Progenitor cell of endocrine pancreas (in vitro differentiated cells): Measurements from ENCODE around the gene EIF2S1. TPM values are rescaled to one million over a fixed set of nuclear protein-coding genes. Genes with fewer than 3 reads are reported as not detected.

Source experiments
- DNase-seq: peaks from one replicate; pipeline ENCODE4 v3.0.0; 2021; ENCODE audit warnings: low spot score; ENCODE audit not compliant: unreplicated experiment
- H3K27ac Mint-ChIP-seq: 2 replicates; pipeline ENCODE4 v1.8.0; 2021; ENCODE audit warnings: mild to moderate bottlenecking, moderate library complexity, mixed read lengths
- H3K27me3 Mint-ChIP-seq: 2 replicates; pipeline ENCODE4 v1.8.0; 2021; ENCODE audit warnings: mixed read lengths
- H3K36me3 Mint-ChIP-seq: 2 replicates; pipeline ENCODE4 v1.8.0; 2022; ENCODE audit warnings: mixed read lengths; ENCODE audit not compliant: insufficient read depth
- H3K4me1 Mint-ChIP-seq: 2 replicates; pipeline ENCODE4 v1.8.0; 2021; ENCODE audit warnings: low read depth, mixed read lengths
- H3K4me3 Mint-ChIP-seq: 2 replicates; pipeline ENCODE4 v1.8.0; 2021; ENCODE audit warnings: low read depth, mild to moderate bottlenecking, moderate library complexity, mixed read lengths
- H3K9me3 Mint-ChIP-seq: 2 replicates; pipeline ENCODE4 v1.8.0; 2021; ENCODE audit warnings: low read depth, mixed read lengths
- CTCF ChIP-seq: fragments of 200-600 bp; sonication (generic); IDR thresholded peaks from one replicate; pipeline ENCODE4 v1.5.0; 2021; ENCODE audit warnings: antibody characterized with exemption, mild to moderate bottlenecking; ENCODE audit not compliant: unreplicated experiment
- total RNA-seq: library from RNA; stranded (reverse); gene quantifications from 2 replicates; pipeline ENCODE4 v1.2.1, GENCODE V29; 2021

EIF2S1 gene
- total RNA-seq, 1 donor from 2014 or later = 73.6 TPM

GRCh38 chr14:67392123-67392522, 32.0 kb downstream of the EIF2S1 start:
- H3K9me3 Mint-ChIP-seq = no peaks in the 10 kb centered on the region
- no peak for DNase-seq
- no peak for TF ChIP-seq CTCF
- H3K27ac Mint-ChIP-seq = no peak overlapping the region
- peaks cover 13% of the 10 kb centered on the region for H3K4me1 Mint-ChIP-seq
- H3K4me3 Mint-ChIP-seq = no peak overlapping the region
- no peaks in the 10 kb centered on the region for H3K36me3 Mint-ChIP-seq
- H3K27me3 Mint-ChIP-seq = no peaks in the 10 kb centered on the region

- H3K4me3 Mint-ChIP-seq = no peak overlapping the region
- H3K36me3 Mint-ChIP-seq = no peaks in the 10 kb centered on the region
- no peak for TF ChIP-seq CTCF
- no peaks in the 10 kb centered on the region for H3K27me3 Mint-ChIP-seq
- no peaks in the 10 kb centered on the region for H3K9me3 Mint-ChIP-seq
- H3K27ac Mint-ChIP-seq = no peak overlapping the region
- DNase-seq = no peak
- H3K4me1 Mint-ChIP-seq = peaks cover 13% of the 10 kb centered on the region
Observed at GRCh38 chr14:67392800-67393199, 32.7 kb downstream of the EIF2S1 start.

- no peak for TF ChIP-seq CTCF
- no peaks in the 10 kb centered on the region for H3K36me3 Mint-ChIP-seq
- H3K27me3 Mint-ChIP-seq = no peaks in the 10 kb centered on the region
- DNase-seq = no peak
- no peak overlapping the region for H3K4me3 Mint-ChIP-seq
- H3K9me3 Mint-ChIP-seq = no peaks in the 10 kb centered on the region
- peaks cover 13% of the 10 kb centered on the region for H3K4me1 Mint-ChIP-seq
- H3K27ac Mint-ChIP-seq = no peak overlapping the region
Observed at GRCh38 chr14:67393689-67394088, 33.6 kb downstream of the EIF2S1 start.

- no peaks in the 10 kb centered on the region for H3K36me3 Mint-ChIP-seq
- H3K4me1 Mint-ChIP-seq = peaks cover 13% of the 10 kb centered on the region
- peaks cover 2% of the 10 kb centered on the region for H3K27me3 Mint-ChIP-seq
- H3K4me3 Mint-ChIP-seq = no peak overlapping the region
- TF ChIP-seq CTCF = no peak
- H3K27ac Mint-ChIP-seq = no peak overlapping the region
- DNase-seq = no peak
- H3K9me3 Mint-ChIP-seq = no peaks in the 10 kb centered on the region
Observed at GRCh38 chr14:67395086-67395875, 35.2 kb downstream of the EIF2S1 start.

GRCh38 chr14:67395876-67396189, 35.7 kb downstream of the EIF2S1 start:
- H3K9me3 Mint-ChIP-seq = no peaks in the 10 kb centered on the region
- peaks cover 2% of the 10 kb centered on the region for H3K27me3 Mint-ChIP-seq
- no peak for DNase-seq
- peak overlapping the region; percentile 5 for H3K27ac Mint-ChIP-seq
- no peak for TF ChIP-seq CTCF
- H3K4me3 Mint-ChIP-seq = no peak overlapping the region
- no peaks in the 10 kb centered on the region for H3K36me3 Mint-ChIP-seq
- H3K4me1 Mint-ChIP-seq = peaks cover 13% of the 10 kb centered on the region
